Right atrium auricular region (tissue), 2 donors: ENCODE data around the gene ACAD9. TPM values are rescaled to one million over a fixed set of nuclear protein-coding genes. Genes with fewer than 3 reads are reported as not detected.

ENCODE experiments used
- DNase-seq: peaks from one replicate; pipeline ENCODE4 v3.0.0-alpha.2; 2019; ENCODE audit warnings: low spot score
- H3K27ac ChIP-seq, 2 donors: fragments of 200-600 bp; sonication (generic); 1 replicate in 1 of 2; 2 replicates in 1 of 2; pipeline ENCODE4 v1.5.1; 2016 to 2019
- H3K27me3 ChIP-seq, 2 donors: fragments of 200-600 bp; sonication (generic); one replicate each; pipeline versions ENCODE4 v1.5.1 to v1.6.0; 2017 to 2019
- H3K36me3 ChIP-seq: fragments of 200-600 bp; sonication (generic); one replicate; pipeline ENCODE4 v1.5.1; 2016
- H3K4me1 ChIP-seq, 2 donors: fragments of 200-600 bp; sonication (generic); one replicate each; pipeline versions ENCODE4 v1.5.1 to v1.6.0; 2017 to 2019
- H3K4me3 ChIP-seq, 2 donors: fragments of 200-600 bp; sonication (generic); 1 replicate in 1 of 2; 2 replicates in 1 of 2; pipeline ENCODE4 v1.5.1; 2017 to 2019; ENCODE audit warnings: mild to moderate bottlenecking in 1 of 2, moderate library complexity in 1 of 2
- H3K9me3 ChIP-seq, 2 donors: fragments of 200-600 bp; sonication (generic); one replicate each; pipeline ENCODE4 v1.5.1; 2019
- CTCF ChIP-seq, 2 donors: fragments of 200-600 bp; sonication (generic); IDR thresholded peaks; one replicate each; pipeline ENCODE4 v1.5.1; 2019; ENCODE audit warnings: antibody characterized with exemption in 2 of 2
- total RNA-seq, 2 donors: library from RNA; depleted of rRNA; stranded (reverse); fragments of >200 nt; gene quantifications; one replicate each; pipeline ENCODE4 v1.1.0, GENCODE V29; 2016

Gene ACAD9
- total RNA-seq, 2 donors from 2014 or later = 27.6 to 34.3 TPM

- no peaks in the 10 kb centered on the region for H3K36me3 ChIP-seq
- TF ChIP-seq CTCF (IDR thresholded peaks at IDR 0.05) = no peak
- DNase-seq = no peak
- H3K9me3 ChIP-seq = no peaks in the 10 kb centered on the region
- H3K4me1 ChIP-seq = no peaks in the 10 kb centered on the region
- H3K4me3 ChIP-seq = no peak overlapping the region
- H3K27ac ChIP-seq = no peak overlapping the region
- H3K27me3 ChIP-seq = no peaks in the 10 kb centered on the region
Observed at GRCh38 chr3:128942161-128942952, 62.9 kb downstream of the ACAD9 start.

DNA sequence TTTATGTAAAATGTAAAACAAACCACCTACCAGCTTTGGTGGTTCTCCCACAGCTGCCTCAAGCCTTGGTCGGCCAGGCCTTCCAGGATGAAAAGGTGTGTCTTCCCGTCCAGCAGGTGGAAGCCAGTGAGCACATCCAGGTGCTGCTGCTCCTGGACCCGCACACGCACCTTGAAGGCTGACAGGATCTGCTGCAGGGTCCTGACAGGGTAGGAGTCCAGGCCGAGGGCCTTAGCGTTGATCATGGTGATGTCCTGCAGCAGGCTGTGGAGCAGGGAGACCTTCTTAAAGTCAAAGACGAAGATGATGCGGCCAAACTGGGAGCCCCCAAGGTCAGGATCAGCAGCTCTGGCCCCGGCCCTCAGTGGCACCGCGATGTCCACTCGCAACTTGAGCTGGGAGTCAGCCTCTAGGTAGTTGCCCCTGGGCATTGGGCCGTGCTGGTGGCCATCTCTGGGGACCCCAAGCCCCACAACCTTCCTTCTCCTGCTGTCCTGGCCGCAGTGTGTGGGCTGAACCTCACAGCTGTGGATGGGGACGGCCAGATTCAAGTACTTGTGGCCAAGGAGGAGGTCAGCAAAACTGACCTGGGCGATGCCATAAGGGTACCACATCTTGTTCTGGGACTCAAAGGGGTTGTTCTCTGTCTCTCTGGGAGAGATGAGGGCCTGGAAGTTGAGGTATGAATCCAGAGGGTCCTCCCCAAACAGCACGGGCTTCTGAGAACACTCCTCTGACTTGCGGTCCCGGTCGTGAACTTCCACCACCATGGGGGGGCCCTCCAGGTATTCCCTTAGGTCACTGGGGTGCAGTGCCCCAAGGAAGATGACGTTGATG lies 65.8 kb downstream of the ACAD9 start:
- Histone ChIP-seq H3K27me3 (no peaks in the 10 kb centered on the region), H3K4me3 (no peak overlapping the region), H3K9me3 (no peaks in the 10 kb centered on the region), H3K4me1 (no peaks in the 10 kb centered on the region), H3K36me3 (no peaks in the 10 kb centered on the region), H3K27ac (no peak overlapping the region)
- no peak for DNase-seq
- no peak for TF ChIP-seq CTCF (IDR thresholded peaks at IDR 0.05)

DNA sequence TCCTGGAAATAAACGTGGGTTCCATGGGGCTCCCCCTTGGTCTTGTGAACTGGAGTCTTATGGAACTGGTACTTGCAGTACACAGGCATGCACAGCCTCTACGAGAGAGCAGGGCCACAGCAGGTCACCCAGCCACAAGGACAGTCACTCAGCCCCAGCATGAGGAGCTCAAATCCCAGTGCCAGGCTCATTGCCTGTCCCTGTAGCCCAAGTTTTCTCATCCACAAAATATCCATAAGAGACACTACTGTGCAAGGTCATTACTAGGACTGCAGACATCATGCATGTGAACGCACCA lies 66.4 kb downstream of the ACAD9 start:
- Histone ChIP-seq H3K4me3 (no peak overlapping the region), H3K4me1 (no peaks in the 10 kb centered on the region), H3K9me3 (no peaks in the 10 kb centered on the region), H3K27ac (no peak overlapping the region), H3K36me3 (no peaks in the 10 kb centered on the region), H3K27me3 (no peaks in the 10 kb centered on the region)
- no peak for TF ChIP-seq CTCF (IDR thresholded peaks at IDR 0.05)
- DNase-seq = no peak

DNA sequence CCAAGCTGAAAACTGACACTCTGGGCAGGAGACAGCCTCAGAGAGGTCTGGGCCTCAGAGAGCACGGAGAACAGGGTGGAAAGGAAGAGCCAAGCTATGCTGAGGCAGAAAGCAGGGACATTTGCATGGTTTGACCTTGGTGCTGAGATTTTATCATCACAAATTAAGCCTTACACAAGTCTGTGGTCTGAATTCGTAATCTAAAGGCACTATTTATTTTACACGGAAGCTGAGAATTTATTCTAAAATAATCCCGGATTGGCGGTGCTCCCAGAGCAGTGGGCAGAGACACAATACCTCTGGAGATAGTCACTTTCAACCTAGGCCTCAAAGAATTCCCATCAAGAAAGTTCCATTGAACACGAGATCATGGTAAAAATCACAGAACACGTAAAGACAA lies 67.0 kb downstream of the ACAD9 start:
- no peak overlapping the region for H3K27ac ChIP-seq
- no peak for DNase-seq
- no peaks in the 10 kb centered on the region for H3K36me3 ChIP-seq
- H3K4me1 ChIP-seq = no peaks in the 10 kb centered on the region
- no peaks in the 10 kb centered on the region for H3K9me3 ChIP-seq
- no peak overlapping the region for H3K4me3 ChIP-seq
- H3K27me3 ChIP-seq = no peaks in the 10 kb centered on the region
- no peak for TF ChIP-seq CTCF (IDR thresholded peaks at IDR 0.05)

DNA sequence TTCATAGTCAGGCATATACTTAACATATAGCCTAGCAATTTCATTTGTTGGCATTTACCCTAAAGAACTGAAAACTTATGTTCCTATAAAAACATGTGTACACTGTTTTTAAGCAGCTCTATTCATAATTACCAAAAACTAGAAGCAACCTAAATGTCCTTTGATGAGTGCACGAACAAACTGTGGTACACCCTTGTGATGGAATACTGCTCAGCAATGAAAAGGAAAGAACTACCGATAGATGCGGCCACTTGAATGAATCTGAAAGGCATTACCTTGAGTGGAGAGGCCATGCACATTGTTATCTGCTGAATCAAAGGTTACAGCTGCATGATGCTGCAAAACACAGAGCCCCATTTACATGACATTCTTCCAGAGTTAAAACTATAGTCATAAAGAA lies 69.7 kb downstream of the ACAD9 start:
- no peak for TF ChIP-seq CTCF (IDR thresholded peaks at IDR 0.05)
- Histone ChIP-seq H3K27ac (no peak overlapping the region), H3K4me1 (no peaks in the 10 kb centered on the region), H3K27me3 (no peaks in the 10 kb centered on the region), H3K9me3 (no peaks in the 10 kb centered on the region), H3K4me3 (no peak overlapping the region), H3K36me3 (no peaks in the 10 kb centered on the region)
- DNase-seq = no peak
